Pancreas (tissue), 10 donors: ENCODE measurements around the gene NRM. TPM values are rescaled to one million over a fixed set of nuclear protein-coding genes. Genes with fewer than 3 reads are reported as not detected.
"Not testable (repeated sequence)": the region's sequence is repeated elsewhere in the genome, so short reads cannot be mapped to it uniquely, and the experiment has no call there.

Experiments used
- ATAC-seq, 4 donors: fragments of 200-7000 bp; cut with Tn5 transposase; one replicate each; pipeline versions ENCODE4 v1.8.0 to v1.9.1; 2020; ENCODE audit warnings: mild to moderate bottlenecking in 4 of 4, moderate library complexity in 4 of 4
- DNase-seq, 6 donors: peaks; one replicate each; pipeline ENCODE4 v3.0.0-alpha.2; 2020
- FAIRE-seq: peaks from 2 replicates; lab custom pipeline; 2012; peaks lifted over from hg19 to GRCh38; lab: Jason Lieb, UNC
- H3K27ac ChIP-seq, 4 donors: fragments of 200-600 bp; sonication (generic); 1 replicate in 3 of 4; 2 replicates in 1 of 4; pipeline versions ENCODE4 v1.5.0 to v1.8.0; 2020
- H3K27me3 ChIP-seq, 4 donors: fragments of 200-600 bp; one replicate each; pipeline ENCODE4 v1.8.0; 2021
- H3K36me3 ChIP-seq, 3 donors: fragments of 200-600 bp; sonication (generic) in 1 of 3; one replicate each; pipeline versions ENCODE4 v1.5.0 to v1.8.0; 2020 to 2021
- H3K4me1 ChIP-seq, 3 donors: fragments of 200-600 bp; one replicate each; pipeline ENCODE4 v1.8.0; 2021
- H3K4me3 ChIP-seq, 4 donors: fragments of 200-600 bp; sonication (generic) in 2 of 4; one replicate each; pipeline versions ENCODE4 v1.5.0 to v1.8.0; 2020 to 2021
- H3K9me3 ChIP-seq, 4 donors: fragments of 200-600 bp; one replicate each; pipeline ENCODE4 v1.8.0; 2021
- CTCF ChIP-seq, 4 donors: fragments of 200-600 bp; sonication (generic) in 3 of 4; IDR thresholded peaks; one replicate each; pipeline versions ENCODE4 v1.5.0 to v1.8.0; 2021; ENCODE audit warnings: antibody characterized with exemption in 4 of 4
- WGBS, 2 donors: extraction: QIAGEN DNeasy Blood & Tissue Kit; methylation state at CpG; one replicate each; pipeline ENCODE4 v1.1.7; 2013; 5-methylcytosine and 5-hydroxymethylcytosine counted together
- intact Hi-C, 3 donors: fragments of 100-400 bp; cut with DNase I; formaldehyde crosslinking; loops; one replicate each; pipeline versions ENCODE4 v1.11.1 to v1.14.2; 2022
- polyA plus RNA-seq, 2 donors: library from polyadenylated mRNA; stranded (reverse); fragments of 200-250 nt; gene quantifications; one replicate each; pipeline ENCODE4 v1.2.3, GENCODE V29; 2013
- total RNA-seq, 6 donors: library from RNA; stranded (reverse); fragmentation: NEBNext Ultra II Directional in 4 of 6; extraction: Animal tissue kit (Norgen Biotek cat#: 25700) in 4 of 6; gene quantifications; one replicate each; pipeline versions ENCODE4 v1.2.1 to v1.2.4, GENCODE V29; 2021 to 2023
- donor health status: healthy with polysubstance abuse.
- donor health status: DM: no; HTN: no; CAD: no; lungs with moderate emphysema.
- donor health status: DM: no; HTN: no; CAD: no.
- donor health status: control.
- donor health status: control.
- donor health status: Bipolar disorder and iron deficiency.
- donor health status: DM: yes; HTN: yes; CAD: no.
- donor health status: DM: no; HTN: no; CAD: no.
- donor health status: DM: no; HTN: no; CAD: no.
- donor health status: DM: yes; HTN: yes; CAD: no.

The NRM gene
- total and polyA plus RNA-seq, 8 donors, result 3.3 to 23.6 (median 5.7) TPM

GRCh38 chr6:30719791-30720737 is 29.3 kb upstream of the NRM start, which contains the start of gene TUBB:
Gene TUBB (plus strand): TSS chr6:30720352. CDS start chr6:30720507, 155 bp downstream.
- ATAC-seq, result peak; percentile 69 to 83 (median 76)
- Histone ChIP-seq H3K27me3 (no peaks in the 10 kb centered on the region), H3K27ac (peak within 1 kb of the TSS; percentile 79 to 97 (median 86)), H3K36me3 (peaks cover 0 to 24% (median 11%) of the 10 kb centered on the region in 3 donors), H3K9me3 (no peaks in the 10 kb centered on the region), H3K4me1 (peaks cover 8 to 12% (median 8%) of the 10 kb centered on the region in 3 donors), H3K4me3 (peak within 1 kb of the TSS; percentile 47 to 84 (median 84))
- peak; percentile 95 to 97 (median 96) for DNase-seq
- no peak for FAIRE-seq
- TF ChIP-seq CTCF (IDR thresholded peaks at IDR 0.05), result no peak
- 1% methylated on average over 25 to 38 of the region's 38 CpGs for WGBS, 2 donors
- intact Hi-C loops, result loop anchor here in 2 of 3 donors (5.0 to 10.0 kb wide), 2 partner anchors 38 to 175 kb away; no protein-coding TSS in a partner anchor

- Histone ChIP-seq H3K9me3 (no peaks in the 10 kb centered on the region), H3K27ac (peak overlapping the region; percentile 20 to 97 (median 60)), H3K4me3 (peak overlapping the region; percentile 21 to 84 (median 65)), H3K36me3 (peaks cover 0 to 18% (median 14%) of the 10 kb centered on the region in 3 donors), H3K4me1 (peaks cover 8 to 12% (median 8%) of the 10 kb centered on the region in 3 donors), H3K27me3 (no peaks in the 10 kb centered on the region)
- DNase-seq, result no peak
- intact Hi-C loops, result no loop called here
- no peak for ATAC-seq
- TF ChIP-seq CTCF (IDR thresholded peaks at IDR 0.05), result no peak
- WGBS, 2 donors, result 35 to 44% methylated on average over 8 of the region's 8 CpGs
- no peak for FAIRE-seq
Observed at GRCh38 chr6:30719356-30719755, 28.6 kb upstream of the NRM start.

- Histone ChIP-seq H3K4me1 (peaks cover 8 to 11% (median 8%) of the 10 kb centered on the region in 3 donors), H3K36me3 (peaks cover 0 to 11% (median 9%) of the 10 kb centered on the region in 3 donors), H3K27ac (peak overlapping the region; percentile 70 to 89 (median 86)), H3K4me3 (peak overlapping the region in 3 of 4 donors; percentile 5 to 66 (median 22))
- H3K9me3 ChIP-seq, intact Hi-C loops, H3K27me3 ChIP-seq, ATAC-seq, FAIRE-seq: not testable (repeated sequence)
- peak in 3 of 6 donors; percentile 33 to 41 (median 38) for DNase-seq
- WGBS, 2 donors, result 78 to 80% methylated on average over 37 of the region's 37 CpGs
Observed at GRCh38 chr6:30717845-30718720, 27.3 kb upstream of the NRM start.

- intact Hi-C loops, result no loop called here
- peak in 2 of 4 donors; percentile 26 to 38 for TF ChIP-seq CTCF (IDR thresholded peaks at IDR 0.05)
- Histone ChIP-seq H3K36me3 (peaks cover 0 to 14% (median 5%) of the 10 kb centered on the region in 3 donors), H3K4me3 (peak within 1 kb of the TSS; percentile 49 to 67 (median 64)), H3K27ac (peak within 1 kb of the TSS; percentile 84 to 89 (median 88)), H3K9me3 (no peaks in the 10 kb centered on the region), H3K4me1 (peaks cover 8% of the 10 kb centered on the region in 3 donors), H3K27me3 (no peaks in the 10 kb centered on the region)
- DNase-seq (peak; percentile 95 to 100 (median 100)), FAIRE-seq (peak; percentile 96), ATAC-seq (peak; percentile 71 to 82 (median 78))
- WGBS, 2 donors, result 0% methylated on average over 48 of the region's 48 CpGs
Observed at GRCh38 chr6:30717129-30717844, 26.5 kb upstream of the NRM start, which contains the start of gene MDC1. Gene MDC1 (minus strand): TSS chr6:30717281. CDS start chr6:30715175, 2,106 bp downstream.
